Neuronal stem cell (in vitro differentiated cells): ENCODE measurements around the gene SLC35C1.

Experiments
- DNase-seq: peaks from one replicate; pipeline ENCODE4 v3.0.0-alpha.2; 2013; ENCODE audit warnings: low spot score
- H2AFZ ChIP-seq: one replicate; pipeline ENCODE4 v1.6.1; 2013; ENCODE audit warnings: mild to moderate bottlenecking, low read length, inconsistent platforms
- H2AK5ac ChIP-seq: 2 replicates; pipeline ENCODE4 v1.6.1; 2013; ENCODE audit warnings: low read depth, mild to moderate bottlenecking, inconsistent platforms, low read length, moderate library complexity, mixed read lengths
- H2BK120ac ChIP-seq: 2 replicates; pipeline ENCODE4 v1.6.1; 2013; ENCODE audit warnings: low read depth, mild to moderate bottlenecking, inconsistent platforms, low read length, moderate library complexity, mixed read lengths
- H2BK12ac ChIP-seq: one replicate; pipeline ENCODE4 v1.6.1; 2013; ENCODE audit warnings: low read length, inconsistent platforms
- H2BK15ac ChIP-seq: 2 replicates; pipeline ENCODE4 v1.6.1; 2013; ENCODE audit warnings: mild to moderate bottlenecking, low read length, inconsistent platforms, mixed read lengths
- H2BK5ac ChIP-seq: one replicate; pipeline ENCODE4 v1.6.1; 2013; ENCODE audit warnings: inconsistent platforms, mild to moderate bottlenecking, low read length, moderate library complexity
- H3K14ac ChIP-seq: one replicate; pipeline ENCODE4 v1.6.1; 2013; ENCODE audit warnings: low read length, inconsistent platforms
- H3K18ac ChIP-seq: 2 replicates; pipeline ENCODE4 v1.6.1; 2013; ENCODE audit warnings: low read length, inconsistent platforms
- H3K23ac ChIP-seq: 2 replicates; pipeline ENCODE4 v1.6.1; 2013; ENCODE audit warnings: low read depth, mild to moderate bottlenecking, mixed read lengths, low read length, inconsistent platforms; ENCODE audit not compliant: poor library complexity
- H3K27ac ChIP-seq: replicated peaks from 3 replicates; pipeline ENCODE4 v1.5.1; 2013; ENCODE audit warnings: low read length, inconsistent platforms
- H3K27me3 ChIP-seq, 3 experiments: 2 replicates each; pipeline ENCODE4 v1.6.1; 2013; ENCODE audit warnings: low read length in 3 of 3, mild to moderate bottlenecking in 2 of 3, inconsistent platforms in 1 of 3, low read depth in 1 of 3, mixed read lengths in 1 of 3, moderate library complexity in 1 of 3; ENCODE audit not compliant: control insufficient read depth in 3 of 3, insufficient read depth in 3 of 3
- H3K36me3 ChIP-seq, 2 donors: replicated peaks in 1 of 2; 2 replicates each; pipeline ENCODE4 v1.6.1; 2013; ENCODE audit warnings: low read length in 2 of 2; ENCODE audit not compliant: control insufficient read depth in 2 of 2, insufficient read depth in 2 of 2
- H3K4ac ChIP-seq: 2 replicates; pipeline ENCODE4 v1.6.1; 2013; ENCODE audit warnings: inconsistent platforms, mild to moderate bottlenecking, low read length, moderate library complexity
- H3K4me1 ChIP-seq, 2 donors: 1 replicate in 1 of 2; 2 replicates in 1 of 2; pipeline ENCODE4 v1.6.1; 2013; ENCODE audit warnings: low read length in 2 of 2, low read depth in 1 of 2; ENCODE audit not compliant: control insufficient read depth in 2 of 2, insufficient read depth in 1 of 2
- H3K4me2 ChIP-seq: one replicate; pipeline ENCODE4 v1.6.1; 2013; ENCODE audit warnings: mild to moderate bottlenecking, low read length, inconsistent platforms; ENCODE audit not compliant: insufficient read depth, poor library complexity, severe bottlenecking
- H3K4me3 ChIP-seq, 2 donors: 2 replicates each; pipeline ENCODE4 v1.5.1; 2013; ENCODE audit warnings: low read length in 2 of 2, mild to moderate bottlenecking in 2 of 2, inconsistent platforms in 1 of 2, moderate library complexity in 1 of 2
- H3K79me1 ChIP-seq: one replicate; pipeline ENCODE4 v1.6.1; 2013; ENCODE audit warnings: low read depth, mild to moderate bottlenecking, inconsistent platforms, low read length, moderate library complexity
- H3K9ac ChIP-seq: one replicate; pipeline ENCODE4 v1.6.1; 2013; ENCODE audit warnings: mild to moderate bottlenecking, low read depth, low read length, inconsistent platforms; ENCODE audit not compliant: poor library complexity
- H3K9me3 ChIP-seq, 2 donors: replicated peaks in 1 of 2; 2 replicates each; pipeline versions ENCODE3 to v1.6.1; 2013; ENCODE audit warnings: low read length in 2 of 2, mild to moderate bottlenecking in 2 of 2, inconsistent platforms in 1 of 2, low read depth in 1 of 2, mixed read lengths in 1 of 2, moderate library complexity in 1 of 2; ENCODE audit not compliant: control insufficient read depth in 2 of 2, insufficient read depth in 1 of 2
- H4K8ac ChIP-seq: one replicate; pipeline ENCODE4 v1.6.1; 2013; ENCODE audit warnings: low read depth, mild to moderate bottlenecking, inconsistent platforms, low read length, moderate library complexity
- H4K91ac ChIP-seq: one replicate; pipeline ENCODE4 v1.6.1; 2013; ENCODE audit warnings: low read length, low read depth, mild to moderate bottlenecking, inconsistent platforms; ENCODE audit not compliant: poor library complexity
- WGBS, 2 donors: extraction: QIAGEN DNeasy Blood & Tissue Kit; methylation state at CpG; one replicate each; pipeline ENCODE4 v1.1.7; 2013; ENCODE audit warnings: missing lambda C conversion rate in 2 of 2, mixed read lengths in 1 of 2; ENCODE audit not compliant: insufficient read length in 2 of 2, insufficient replicate concordance in 1 of 2; ENCODE audit errors: extremely low coverage in 2 of 2; 5-methylcytosine and 5-hydroxymethylcytosine counted together

SLC35C1 gene

GRCh38 chr11:45816614-45817013, 11.7 kb downstream of the SLC35C1 start:
- Histone ChIP-seq H3K36me3 (peaks cover 6 to 8% of the 10 kb centered on the region in 2 donors), H3K4me1 (peaks cover 2 to 3% of the 10 kb centered on the region in 2 donors), H2BK120ac (no peak overlapping the region), H3K4me3 (no peak overlapping the region), H3K27ac (no peak overlapping the region), H3K9me3 (no peaks in the 10 kb centered on the region), H3K4me2 (no peak overlapping the region), H3K18ac (no peak overlapping the region), H3K79me1 (no peaks in the 10 kb centered on the region), H3K9ac (no peak overlapping the region), H3K27me3 (peaks cover 0 to under 1% (median 0%) of the 10 kb centered on the region in 3 experiments), H2AK5ac (no peak overlapping the region), H2BK12ac (no peak overlapping the region), H3K14ac (no peak overlapping the region), H3K23ac (no peak overlapping the region), H4K8ac (no peak overlapping the region), H2AFZ (no peak overlapping the region), H2BK15ac (no peak overlapping the region), H3K4ac (no peak overlapping the region), H4K91ac (no peak overlapping the region), H2BK5ac (no peak overlapping the region)
- DNase-seq: no peak
- WGBS, 2 donors: no CpG with 5 or more reads among the region's 3 CpGs

GRCh38 chr11:45817191-45817590, 12.2 kb downstream of the SLC35C1 start:
- H3K4me3 ChIP-seq: no peak overlapping the region
- no peak overlapping the region for H2AK5ac ChIP-seq
- WGBS, 2 donors: no CpG with 5 or more reads among the region's 7 CpGs
- DNase-seq: no peak
- H3K14ac ChIP-seq: no peak overlapping the region
- no peak overlapping the region for H2BK12ac ChIP-seq
- no peak overlapping the region for H3K9ac ChIP-seq
- no peak overlapping the region for H2BK120ac ChIP-seq
- H3K4ac ChIP-seq: no peak overlapping the region
- peaks cover under 1 to 2% of the 10 kb centered on the region in 2 donors for H3K36me3 ChIP-seq
- H2AFZ ChIP-seq: no peak overlapping the region
- H3K18ac ChIP-seq: no peak overlapping the region
- H3K27me3 ChIP-seq: peaks cover 0 to 4% (median 0%) of the 10 kb centered on the region in 3 experiments
- no peak overlapping the region for H3K27ac ChIP-seq
- H3K23ac ChIP-seq: no peak overlapping the region
- H3K4me2 ChIP-seq: no peak overlapping the region
- no peaks in the 10 kb centered on the region for H3K79me1 ChIP-seq
- H4K8ac ChIP-seq: no peak overlapping the region
- no peak overlapping the region for H2BK15ac ChIP-seq
- no peak overlapping the region for H2BK5ac ChIP-seq
- no peaks in the 10 kb centered on the region for H3K9me3 ChIP-seq
- H4K91ac ChIP-seq: no peak overlapping the region
- H3K4me1 ChIP-seq: peaks cover 2 to 3% of the 10 kb centered on the region in 2 donors

- Histone ChIP-seq H3K4me1 (peaks cover 3 to 6% of the 10 kb centered on the region in 2 donors), H3K27ac (no peak overlapping the region), H2BK120ac (no peak overlapping the region), H3K4me2 (no peak overlapping the region), H3K9ac (no peak overlapping the region), H3K9me3 (no peaks in the 10 kb centered on the region), H3K36me3 (no peaks in the 10 kb centered on the region), H2BK15ac (no peak overlapping the region), H3K79me1 (no peaks in the 10 kb centered on the region), H3K27me3 (peaks cover 0 to 8% (median 0%) of the 10 kb centered on the region in 3 experiments), H3K4me3 (no peak overlapping the region), H2BK5ac (no peak overlapping the region), H3K23ac (no peak overlapping the region), H3K4ac (no peak overlapping the region), H2AK5ac (no peak overlapping the region), H3K18ac (no peak overlapping the region), H2AFZ (no peak overlapping the region), H2BK12ac (no peak overlapping the region), H3K14ac (no peak overlapping the region), H4K91ac (no peak overlapping the region), H4K8ac (no peak overlapping the region)
- no CpG with 5 or more reads among the region's 6 CpGs for WGBS, 2 donors
- DNase-seq: no peak
Observed at GRCh38 chr11:45818961-45819605, 14.1 kb downstream of the SLC35C1 start.

- Histone ChIP-seq H2BK120ac (no peak overlapping the region), H3K4me3 (no peak overlapping the region), H3K4ac (no peak overlapping the region), H4K8ac (no peak overlapping the region), H2AFZ (no peak overlapping the region), H4K91ac (no peak overlapping the region), H2BK12ac (no peak overlapping the region), H3K4me1 (peaks cover 3 to 6% of the 10 kb centered on the region in 2 donors), H3K79me1 (no peaks in the 10 kb centered on the region), H2BK15ac (no peak overlapping the region), H3K27me3 (peaks cover 0 to 15% (median 0%) of the 10 kb centered on the region in 3 experiments), H2AK5ac (no peak overlapping the region), H3K36me3 (no peaks in the 10 kb centered on the region), H3K9ac (no peak overlapping the region), H2BK5ac (no peak overlapping the region), H3K14ac (no peak overlapping the region), H3K4me2 (no peak overlapping the region), H3K23ac (no peak overlapping the region), H3K9me3 (no peaks in the 10 kb centered on the region), H3K18ac (no peak overlapping the region), H3K27ac (no peak overlapping the region)
- WGBS, 2 donors: no CpG with 5 or more reads among the region's 5 CpGs
- DNase-seq: no peak
Observed at GRCh38 chr11:45820211-45820857, 15.4 kb downstream of the SLC35C1 start.
